ENCODE results near the gene GARIN5A.

GARIN5A gene

GRCh38 chr19:50476224-50476906 lies at the start of gene GARIN5A, which contains the start of gene EMC10:
Gene GARIN5A (minus strand): TSS chr19:50476848. CDS start chr19:50476388, 460 bp downstream.
Gene EMC10 (plus strand): TSS chr19:50476507. CDS start chr19:50476545, 38 bp downstream.
- Histone ChIP-seq H3K9me3 (ENCODE audit: control insufficient read depth, low read length) (no peaks in the 10 kb centered on the region), H3K4me3 (ENCODE audit: low read length) (peak within 1 kb of the TSS; percentile 98), H3K27me3 (ENCODE audit: control insufficient read depth, insufficient read depth, low read length) (no peaks in the 10 kb centered on the region), H3K9ac (ENCODE audit: low read length) (peak within 1 kb of the TSS; percentile 93), H3K4me1 (ENCODE audit: control insufficient read depth, insufficient read depth, low read length) (peaks cover 8% of the 10 kb centered on the region), H3K36me3 (ENCODE audit: control insufficient read depth, insufficient read depth, low read length) (peaks cover 9% of the 10 kb centered on the region)

GRCh38 chr19:50522881-50523280 lies 46.2 kb upstream of the GARIN5A start:
- Histone ChIP-seq H3K4me1 (ENCODE audit: control insufficient read depth, insufficient read depth, low read length) (no peaks in the 10 kb centered on the region), H3K27me3 (ENCODE audit: control insufficient read depth, insufficient read depth, low read length) (peaks cover 4% of the 10 kb centered on the region), H3K36me3 (ENCODE audit: control insufficient read depth, insufficient read depth, low read length) (no peaks in the 10 kb centered on the region), H3K9ac (ENCODE audit: low read length) (no peak overlapping the region), H3K4me3 (ENCODE audit: low read length) (no peak overlapping the region), H3K9me3 (ENCODE audit: control insufficient read depth, low read length) (no peaks in the 10 kb centered on the region)

- Histone ChIP-seq H3K27me3 (ENCODE audit: control insufficient read depth, insufficient read depth, low read length) (no peaks in the 10 kb centered on the region), H3K9me3 (ENCODE audit: control insufficient read depth, low read length) (no peaks in the 10 kb centered on the region), H3K9ac (ENCODE audit: low read length) (no peak overlapping the region), H3K4me3 (ENCODE audit: low read length) (no peak overlapping the region), H3K36me3 (ENCODE audit: control insufficient read depth, insufficient read depth, low read length) (no peaks in the 10 kb centered on the region), H3K4me1 (ENCODE audit: control insufficient read depth, insufficient read depth, low read length) (no peaks in the 10 kb centered on the region)
Measured at GRCh38 chr19:50520822-50521465, 44.3 kb upstream of the GARIN5A start.

GRCh38 chr19:50519006-50519575 lies 42.4 kb upstream of the GARIN5A start:
- no peaks in the 10 kb centered on the region for H3K4me1 ChIP-seq (ENCODE audit: control insufficient read depth, insufficient read depth, low read length)
- no peak overlapping the region for H3K9ac ChIP-seq (ENCODE audit: low read length)

GRCh38 chr19:50518091-50519005 lies 41.7 kb upstream of the GARIN5A start:
- no peak overlapping the region for H3K4me3 ChIP-seq (ENCODE audit: low read length)
- H3K9ac ChIP-seq (ENCODE audit: low read length): no peak overlapping the region
- H3K4me1 ChIP-seq (ENCODE audit: control insufficient read depth, insufficient read depth, low read length): no peaks in the 10 kb centered on the region
- H3K27me3 ChIP-seq (ENCODE audit: control insufficient read depth, insufficient read depth, low read length): no peaks in the 10 kb centered on the region
- no peaks in the 10 kb centered on the region for H3K9me3 ChIP-seq (ENCODE audit: control insufficient read depth, low read length)
- H3K36me3 ChIP-seq (ENCODE audit: control insufficient read depth, insufficient read depth, low read length): no peaks in the 10 kb centered on the region

More at GRCh38 chr19:50519006-50519575, 42.4 kb upstream of the GARIN5A start:
- H3K4me3 ChIP-seq (ENCODE audit: low read length): no peak overlapping the region
- no peaks in the 10 kb centered on the region for H3K27me3 ChIP-seq (ENCODE audit: control insufficient read depth, insufficient read depth, low read length)
- H3K36me3 ChIP-seq (ENCODE audit: control insufficient read depth, insufficient read depth, low read length): no peaks in the 10 kb centered on the region
- H3K9me3 ChIP-seq (ENCODE audit: control insufficient read depth, low read length): no peaks in the 10 kb centered on the region

GRCh38 chr19:50517704-50518075 lies 41.0 kb upstream of the GARIN5A start:
- no peaks in the 10 kb centered on the region for H3K27me3 ChIP-seq (ENCODE audit: control insufficient read depth, insufficient read depth, low read length)

GRCh38 chr19:50516964-50517703 lies 40.5 kb upstream of the GARIN5A start:
- no peak overlapping the region for H3K4me3 ChIP-seq (ENCODE audit: low read length)
- no peaks in the 10 kb centered on the region for H3K27me3 ChIP-seq (ENCODE audit: control insufficient read depth, insufficient read depth, low read length)
- H3K9me3 ChIP-seq (ENCODE audit: control insufficient read depth, low read length): no peaks in the 10 kb centered on the region
- no peaks in the 10 kb centered on the region for H3K4me1 ChIP-seq (ENCODE audit: control insufficient read depth, insufficient read depth, low read length)
- no peaks in the 10 kb centered on the region for H3K36me3 ChIP-seq (ENCODE audit: control insufficient read depth, insufficient read depth, low read length)
- H3K9ac ChIP-seq (ENCODE audit: low read length): no peak overlapping the region

More at GRCh38 chr19:50517704-50518075, 41.0 kb upstream of the GARIN5A start:
- Histone ChIP-seq H3K4me3 (ENCODE audit: low read length) (no peak overlapping the region), H3K9ac (ENCODE audit: low read length) (no peak overlapping the region), H3K4me1 (ENCODE audit: control insufficient read depth, insufficient read depth, low read length) (no peaks in the 10 kb centered on the region), H3K9me3 (ENCODE audit: control insufficient read depth, low read length) (no peaks in the 10 kb centered on the region), H3K36me3 (ENCODE audit: control insufficient read depth, insufficient read depth, low read length) (no peaks in the 10 kb centered on the region)

- no peak overlapping the region for H3K9ac ChIP-seq (ENCODE audit: low read length)
- no peaks in the 10 kb centered on the region for H3K27me3 ChIP-seq (ENCODE audit: control insufficient read depth, insufficient read depth, low read length)
- no peak overlapping the region for H3K4me3 ChIP-seq (ENCODE audit: low read length)
- no peaks in the 10 kb centered on the region for H3K9me3 ChIP-seq (ENCODE audit: control insufficient read depth, low read length)
- H3K36me3 ChIP-seq (ENCODE audit: control insufficient read depth, insufficient read depth, low read length): no peaks in the 10 kb centered on the region
- no peaks in the 10 kb centered on the region for H3K4me1 ChIP-seq (ENCODE audit: control insufficient read depth, insufficient read depth, low read length)
Measured at GRCh38 chr19:50516456-50516855, 39.8 kb upstream of the GARIN5A start.

- Histone ChIP-seq H3K36me3 (ENCODE audit: control insufficient read depth, insufficient read depth, low read length) (no peaks in the 10 kb centered on the region), H3K4me1 (ENCODE audit: control insufficient read depth, insufficient read depth, low read length) (peaks cover 6% of the 10 kb centered on the region), H3K4me3 (ENCODE audit: low read length) (no peak overlapping the region), H3K9me3 (ENCODE audit: control insufficient read depth, low read length) (no peaks in the 10 kb centered on the region), H3K9ac (ENCODE audit: low read length) (no peak overlapping the region), H3K27me3 (ENCODE audit: control insufficient read depth, insufficient read depth, low read length) (no peaks in the 10 kb centered on the region)
Measured at GRCh38 chr19:50515168-50515561, 38.5 kb upstream of the GARIN5A start.

- Histone ChIP-seq H3K4me3 (ENCODE audit: low read length) (no peak overlapping the region), H3K36me3 (ENCODE audit: control insufficient read depth, insufficient read depth, low read length) (no peaks in the 10 kb centered on the region), H3K9me3 (ENCODE audit: control insufficient read depth, low read length) (no peaks in the 10 kb centered on the region), H3K4me1 (ENCODE audit: control insufficient read depth, insufficient read depth, low read length) (peaks cover 8% of the 10 kb centered on the region), H3K27me3 (ENCODE audit: control insufficient read depth, insufficient read depth, low read length) (no peaks in the 10 kb centered on the region), H3K9ac (ENCODE audit: low read length) (no peak overlapping the region)
Measured at GRCh38 chr19:50514346-50515167, 37.9 kb upstream of the GARIN5A start.

Measured in mucosa of stomach (tissue), 1 donor.